A549 (cell line): ENCODE data around the gene PDGFD.

Experiments used
- CTCF ChIP-seq: fragments of >200 bp; sonication (Bioruptor Twin); formaldehyde crosslinking; IDR thresholded peaks from 3 replicates; pipeline ENCODE4 v1.5.1; 2016
- POLR2A ChIP-seq: IDR thresholded peaks from 2 replicates; pipeline ENCODE4 v1.6.1; 2012; ENCODE audit warnings: mild to moderate bottlenecking, low read length

GRCh38 chr11:104122836-104123235, 41.1 kb downstream of the PDGFD start:
- TF ChIP-seq CTCF, result no peak
- TF ChIP-seq POLR2A, result no peak
